Measurements from ENCODE around the gene SCAP. TPM values are rescaled to one million over a fixed set of nuclear protein-coding genes. Genes with fewer than 3 reads are reported as not detected.
"Not testable (repeated sequence)": the region's sequence is repeated elsewhere in the genome, so short reads cannot be mapped to it uniquely, and the experiment has no call there.

The SCAP gene
- total RNA-seq, 1 donor from 2014 or later = 76.4 TPM

DNA sequence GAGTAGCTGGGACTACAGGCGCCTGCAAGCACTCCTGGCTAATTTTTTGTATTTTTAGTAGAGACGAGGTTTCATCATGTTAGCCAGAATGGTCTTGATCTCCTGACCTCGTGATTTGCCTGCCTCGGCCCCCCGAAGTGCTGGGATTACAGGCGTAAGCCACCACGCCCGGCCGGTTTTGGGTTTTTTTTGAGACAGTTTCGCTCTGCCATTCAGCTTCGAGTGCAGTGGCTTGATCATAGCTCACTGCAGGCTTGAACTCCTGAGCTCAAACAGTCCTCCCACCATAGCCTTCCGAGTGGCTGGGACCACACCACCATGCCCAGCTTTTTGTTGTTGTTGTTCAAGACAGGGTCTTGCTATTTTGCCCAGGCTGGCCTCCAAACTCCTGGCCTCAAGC is 16.0 kb upstream of the SCAP start:
- no peak for DNase-seq (ENCODE audit: extremely low spot score, unreplicated experiment)
- Mint-ChIP-seq H3K36me3 (ENCODE audit: unreplicated experiment) (peaks cover 14% of the 10 kb centered on the region), H3K27me3 (ENCODE audit: unreplicated experiment) (no peaks in the 10 kb centered on the region), H3K4me1 (ENCODE audit: unreplicated experiment) (no peaks in the 10 kb centered on the region), H3K27ac (ENCODE audit: unreplicated experiment) (no peak overlapping the region), H3K4me3 (ENCODE audit: unreplicated experiment) (no peak overlapping the region), H3K9me3 (ENCODE audit: unreplicated experiment) (no peaks in the 10 kb centered on the region)
- TF ChIP-seq, protein P1, sequence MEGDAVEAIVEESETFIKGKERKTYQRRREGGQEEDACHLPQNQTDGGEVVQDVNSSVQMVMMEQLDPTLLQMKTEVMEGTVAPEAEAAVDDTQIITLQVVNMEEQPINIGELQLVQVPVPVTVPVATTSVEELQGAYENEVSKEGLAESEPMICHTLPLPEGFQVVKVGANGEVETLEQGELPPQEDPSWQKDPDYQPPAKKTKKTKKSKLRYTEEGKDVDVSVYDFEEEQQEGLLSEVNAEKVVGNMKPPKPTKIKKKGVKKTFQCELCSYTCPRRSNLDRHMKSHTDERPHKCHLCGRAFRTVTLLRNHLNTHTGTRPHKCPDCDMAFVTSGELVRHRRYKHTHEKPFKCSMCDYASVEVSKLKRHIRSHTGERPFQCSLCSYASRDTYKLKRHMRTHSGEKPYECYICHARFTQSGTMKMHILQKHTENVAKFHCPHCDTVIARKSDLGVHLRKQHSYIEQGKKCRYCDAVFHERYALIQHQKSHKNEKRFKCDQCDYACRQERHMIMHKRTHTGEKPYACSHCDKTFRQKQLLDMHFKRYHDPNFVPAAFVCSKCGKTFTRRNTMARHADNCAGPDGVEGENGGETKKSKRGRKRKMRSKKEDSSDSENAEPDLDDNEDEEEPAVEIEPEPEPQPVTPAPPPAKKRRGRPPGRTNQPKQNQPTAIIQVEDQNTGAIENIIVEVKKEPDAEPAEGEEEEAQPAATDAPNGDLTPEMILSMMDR (IDR thresholded peaks at IDR 0.05) = no peak

DNA sequence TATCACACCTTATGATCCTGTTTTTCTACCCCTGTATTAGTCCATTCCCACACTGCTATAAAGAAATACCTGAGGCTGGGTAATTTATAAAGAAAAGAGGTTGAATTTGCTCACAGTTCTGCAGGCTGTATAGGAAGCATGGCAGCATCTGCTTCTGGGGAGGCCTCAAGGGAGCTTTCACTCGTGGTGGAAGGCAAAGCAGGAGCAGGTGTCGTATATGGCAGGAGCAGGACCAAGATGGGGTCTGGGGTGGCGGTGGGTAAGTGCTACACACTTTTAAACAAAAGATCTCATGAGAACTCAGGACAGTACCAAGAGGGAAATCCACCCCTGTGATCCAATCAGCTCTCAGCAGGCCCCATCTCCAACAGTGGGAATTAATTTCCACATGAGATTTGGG is 15.4 kb upstream of the SCAP start:
- TF ChIP-seq, protein P1 (IDR thresholded peaks at IDR 0.05) = no peak
- Mint-ChIP-seq H3K36me3 (ENCODE audit: unreplicated experiment) (peaks cover 10% of the 10 kb centered on the region), H3K9me3 (ENCODE audit: unreplicated experiment) (no peaks in the 10 kb centered on the region), H3K27me3 (ENCODE audit: unreplicated experiment) (no peaks in the 10 kb centered on the region), H3K4me1 (ENCODE audit: unreplicated experiment) (no peaks in the 10 kb centered on the region), H3K4me3 (ENCODE audit: unreplicated experiment) (no peak overlapping the region), H3K27ac (ENCODE audit: unreplicated experiment) (no peak overlapping the region)
- no peak for DNase-seq (ENCODE audit: extremely low spot score, unreplicated experiment)

DNA sequence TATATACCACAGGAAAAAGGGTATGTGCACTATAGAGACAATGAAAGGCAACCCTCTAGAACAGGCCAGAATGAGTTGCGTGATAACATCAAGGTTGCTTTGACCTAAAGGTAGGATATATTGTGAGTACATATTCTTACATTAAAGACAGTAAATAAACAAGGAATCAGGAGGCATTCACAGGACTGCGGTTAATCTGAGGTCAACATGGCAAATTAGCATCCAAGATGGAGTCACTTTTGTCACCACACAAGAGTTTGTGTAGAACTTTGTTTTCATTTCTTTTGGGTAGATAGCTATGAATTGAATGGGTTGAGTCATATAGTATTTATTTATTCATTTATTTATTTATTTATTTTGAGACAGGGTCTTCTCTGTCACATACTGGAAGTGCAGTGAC is 11.5 kb upstream of the SCAP start:
- TF ChIP-seq, protein P1 (IDR thresholded peaks at IDR 0.05) = no peak
- peaks cover 2% of the 10 kb centered on the region for H3K36me3 Mint-ChIP-seq (ENCODE audit: unreplicated experiment)
- H3K9me3 Mint-ChIP-seq (ENCODE audit: unreplicated experiment) = no peaks in the 10 kb centered on the region
- H3K27me3 Mint-ChIP-seq (ENCODE audit: unreplicated experiment) = no peaks in the 10 kb centered on the region
- no peak for DNase-seq (ENCODE audit: extremely low spot score, unreplicated experiment)
- no peaks in the 10 kb centered on the region for H3K4me1 Mint-ChIP-seq (ENCODE audit: unreplicated experiment)
- no peak overlapping the region for H3K4me3 Mint-ChIP-seq (ENCODE audit: unreplicated experiment)
- no peak overlapping the region for H3K27ac Mint-ChIP-seq (ENCODE audit: unreplicated experiment)

DNA sequence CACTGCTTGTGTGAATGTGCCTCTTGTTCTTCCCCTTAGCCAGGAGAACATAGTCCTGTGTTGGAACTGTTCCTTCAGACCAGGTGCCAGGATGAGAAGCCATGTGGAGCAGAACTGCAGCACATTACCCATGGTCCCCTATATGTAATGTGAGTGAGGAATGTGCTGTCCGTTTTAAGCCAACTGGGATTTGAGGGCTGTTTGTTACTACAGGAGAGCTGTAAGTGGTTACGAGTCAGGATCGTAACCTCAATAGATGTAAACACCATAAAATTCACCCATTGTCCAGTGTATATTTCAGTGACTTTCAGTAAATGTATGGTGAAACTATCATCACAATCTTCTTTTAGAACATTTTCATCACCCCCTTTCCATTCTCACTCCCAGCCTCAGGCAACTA is 10.1 kb upstream of the SCAP start:
- TF ChIP-seq, protein P1 (IDR thresholded peaks at IDR 0.05) = no peak
- Mint-ChIP-seq H3K36me3 (ENCODE audit: unreplicated experiment) (peaks cover 2% of the 10 kb centered on the region), H3K4me1 (ENCODE audit: unreplicated experiment) (no peaks in the 10 kb centered on the region), H3K4me3 (ENCODE audit: unreplicated experiment) (no peak overlapping the region), H3K27me3 (ENCODE audit: unreplicated experiment) (no peaks in the 10 kb centered on the region), H3K27ac (ENCODE audit: unreplicated experiment) (no peak overlapping the region), H3K9me3 (ENCODE audit: unreplicated experiment) (no peaks in the 10 kb centered on the region)
- DNase-seq (ENCODE audit: extremely low spot score, unreplicated experiment) = no peak

DNA sequence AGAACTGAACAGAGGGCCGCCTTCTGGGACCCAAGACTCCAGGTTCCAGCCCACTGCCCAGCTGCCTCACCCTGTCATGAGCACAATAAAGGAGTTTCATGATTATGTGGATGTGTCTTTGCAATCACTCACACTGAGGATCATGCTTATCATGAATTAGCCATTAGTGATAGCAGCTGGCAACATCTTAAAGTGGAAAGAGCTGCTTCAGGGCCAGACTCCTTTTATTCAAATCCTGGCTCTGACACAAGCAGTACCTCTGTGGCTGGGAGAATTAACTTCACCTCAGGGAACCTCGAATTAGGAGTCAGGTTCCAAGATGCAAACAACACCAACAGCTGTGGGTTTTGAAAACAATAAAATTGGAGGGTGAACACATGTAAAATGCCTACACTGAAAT is 6.6 kb upstream of the SCAP start:
- TF ChIP-seq, protein P1 (IDR thresholded peaks at IDR 0.05) = no peak
- no peak overlapping the region for H3K27ac Mint-ChIP-seq (ENCODE audit: unreplicated experiment)
- H3K4me1 Mint-ChIP-seq (ENCODE audit: unreplicated experiment) = no peaks in the 10 kb centered on the region
- no peak overlapping the region for H3K4me3 Mint-ChIP-seq (ENCODE audit: unreplicated experiment)
- H3K9me3 Mint-ChIP-seq (ENCODE audit: unreplicated experiment) = no peaks in the 10 kb centered on the region
- H3K36me3 Mint-ChIP-seq (ENCODE audit: unreplicated experiment) = no peaks in the 10 kb centered on the region
- DNase-seq (ENCODE audit: extremely low spot score, unreplicated experiment) = no peak
- no peaks in the 10 kb centered on the region for H3K27me3 Mint-ChIP-seq (ENCODE audit: unreplicated experiment)

DNA sequence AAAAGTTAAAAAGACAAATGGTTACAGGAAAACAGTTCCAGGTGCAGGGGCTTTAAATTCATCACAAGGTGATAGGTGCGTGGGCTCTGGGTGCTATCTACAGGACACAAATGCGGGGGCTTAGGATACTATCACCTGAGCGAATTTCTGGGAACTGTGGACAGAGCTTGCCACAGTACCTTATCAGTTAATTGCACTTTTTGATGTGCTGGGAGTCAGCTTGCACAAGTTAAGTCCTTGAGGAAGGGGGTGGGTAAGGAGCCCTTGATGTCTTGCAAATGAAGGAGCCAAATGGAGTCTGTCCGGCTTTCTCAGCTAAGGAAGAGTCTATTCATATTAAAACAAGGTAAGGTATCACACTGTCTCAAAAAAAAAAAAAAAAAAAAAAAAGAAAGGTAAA is 6.0 kb upstream of the SCAP start:
- H3K36me3 Mint-ChIP-seq (ENCODE audit: unreplicated experiment); H3K27ac Mint-ChIP-seq (ENCODE audit: unreplicated experiment); H3K9me3 Mint-ChIP-seq (ENCODE audit: unreplicated experiment); H3K27me3 Mint-ChIP-seq (ENCODE audit: unreplicated experiment); DNase-seq (ENCODE audit: extremely low spot score, unreplicated experiment); H3K4me3 Mint-ChIP-seq (ENCODE audit: unreplicated experiment); H3K4me1 Mint-ChIP-seq (ENCODE audit: unreplicated experiment): not testable (repeated sequence)

DNA sequence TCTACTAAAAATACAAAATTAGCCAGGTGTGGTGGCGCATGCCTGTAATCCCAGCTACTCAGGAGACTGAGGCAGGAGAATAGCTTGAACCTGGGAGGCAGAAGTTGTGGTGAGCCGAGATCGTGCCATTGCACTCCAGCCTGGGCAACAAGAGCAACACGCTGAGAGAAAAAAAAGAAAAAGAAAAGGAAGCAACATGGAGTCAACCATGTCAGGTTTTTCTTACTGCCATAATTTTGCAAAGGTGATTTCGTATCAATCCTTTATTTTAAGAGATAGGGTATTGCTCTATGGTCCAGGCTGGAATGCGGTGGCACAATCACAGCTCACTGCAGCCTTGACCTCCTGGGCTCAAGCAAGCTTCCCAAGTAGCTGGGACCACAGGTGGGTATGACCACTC is 4.5 kb upstream of the SCAP start:
- not testable (repeated sequence) for DNase-seq (ENCODE audit: extremely low spot score, unreplicated experiment); H3K4me1 Mint-ChIP-seq (ENCODE audit: unreplicated experiment); H3K9me3 Mint-ChIP-seq (ENCODE audit: unreplicated experiment); H3K27ac Mint-ChIP-seq (ENCODE audit: unreplicated experiment); H3K36me3 Mint-ChIP-seq (ENCODE audit: unreplicated experiment); H3K4me3 Mint-ChIP-seq (ENCODE audit: unreplicated experiment); H3K27me3 Mint-ChIP-seq (ENCODE audit: unreplicated experiment)

Measured in osteocyte (in vitro differentiated cells).